GM08714 (cell line): Measurements from ENCODE around the gene IL2RA.
A peak's percentile ranks its signal among the peaks of the same experiment; 100 is the strongest.
"Not testable (repeated sequence)": the region's sequence is repeated elsewhere in the genome, so short reads cannot be mapped to it uniquely, and the experiment has no call there.

Source experiments
- H3K4me3 ChIP-seq: fragments of 200-500 bp; sonication (Bioruptor generic); 2 replicates; pipeline ENCODE4 v1.5.1; 2014; ENCODE audit warnings: mild to moderate bottlenecking, low read length, inconsistent platforms
- ZNF274 ChIP-seq: IDR thresholded peaks from 2 replicates; pipeline ENCODE4 v1.6.1; 2012; ENCODE audit warnings: mild to moderate bottlenecking, low read depth, low read length

IL2RA gene

GRCh38 chr10:6071181-6072175, 9.3 kb upstream of the IL2RA start:
- H3K4me3 ChIP-seq: peak overlapping the region; percentile 52; the same call in 1 of the 2 replicates
- no peak for TF ChIP-seq ZNF274

GRCh38 chr10:6070660-6071059, 8.5 kb upstream of the IL2RA start:
- TF ChIP-seq ZNF274: no peak

GRCh38 chr10:6069081-6069931, 7.1 kb upstream of the IL2RA start:
- H3K4me3 ChIP-seq: no peak overlapping the region; the same call in 1 of the 2 replicates

More at GRCh38 chr10:6070660-6071059, 8.5 kb upstream of the IL2RA start:
- H3K4me3 ChIP-seq: no peak overlapping the region

GRCh38 chr10:6068422-6068821, 6.3 kb upstream of the IL2RA start:
- peak overlapping the region; percentile 4; the same call in 1 of the 2 replicates for H3K4me3 ChIP-seq

More at GRCh38 chr10:6069081-6069931, 7.1 kb upstream of the IL2RA start:
- TF ChIP-seq ZNF274: no peak

GRCh38 chr10:6068006-6068405, 5.8 kb upstream of the IL2RA start:
- no peak overlapping the region for H3K4me3 ChIP-seq
- TF ChIP-seq ZNF274: no peak

More at GRCh38 chr10:6068422-6068821, 6.3 kb upstream of the IL2RA start:
- no peak for TF ChIP-seq ZNF274

GRCh38 chr10:6067457-6067856, 5.3 kb upstream of the IL2RA start:
- H3K4me3 ChIP-seq: no peak overlapping the region
- TF ChIP-seq ZNF274: no peak

- H3K4me3 ChIP-seq: no peak overlapping the region
- no peak for TF ChIP-seq ZNF274
Measured at GRCh38 chr10:6065835-6066234, 3.7 kb upstream of the IL2RA start.

- no peak overlapping the region for H3K4me3 ChIP-seq
- no peak for TF ChIP-seq ZNF274
Measured at GRCh38 chr10:6065406-6065805, 3.2 kb upstream of the IL2RA start.

GRCh38 chr10:6064726-6065125, 2.6 kb upstream of the IL2RA start:
- not testable (repeated sequence) for H3K4me3 ChIP-seq

GRCh38 chr10:6064119-6064518, 2.0 kb upstream of the IL2RA start:
- H3K4me3 ChIP-seq: no peak overlapping the region
- TF ChIP-seq ZNF274: no peak

GRCh38 chr10:6061056-6061455, 1.1 kb downstream of the IL2RA start:
- peak overlapping the region; percentile 20; the same call in 1 of the 2 replicates for H3K4me3 ChIP-seq
- TF ChIP-seq ZNF274: no peak

- TF ChIP-seq ZNF274: no peak
- H3K4me3 ChIP-seq: no peak overlapping the region
Measured at GRCh38 chr10:6059506-6059905, 2.7 kb downstream of the IL2RA start.

GRCh38 chr10:6058682-6059475, 3.3 kb downstream of the IL2RA start:
- TF ChIP-seq ZNF274: no peak
- H3K4me3 ChIP-seq: no peak overlapping the region
